Keratinocyte (primary cell): ENCODE results near the gene MMD. TPM values are rescaled to one million over a fixed set of nuclear protein-coding genes. Genes with fewer than 3 reads are reported as not detected.

Source experiments
- DNase-seq: peaks from one replicate; pipeline ENCODE4 v3.0.0-alpha.2; 2011; ENCODE audit warnings: low read depth, missing footprints, low spot score
- FAIRE-seq: peaks from 2 replicates; lab custom pipeline; 2011; peaks lifted over from hg19 to GRCh38; lab: Jason Lieb, UNC
- H2AFZ ChIP-seq: 2 replicates; pipeline ENCODE4 v1.6.0; 2012; ENCODE audit warnings: low read length, control low read depth, inconsistent platforms; ENCODE audit not compliant: control insufficient read depth
- H3K27ac ChIP-seq: 2 replicates; pipeline ENCODE4 v1.5.1; 2011; ENCODE audit warnings: low read length; ENCODE audit not compliant: control insufficient read depth, insufficient read depth
- H3K27me3 ChIP-seq: 3 replicates; pipeline ENCODE4 v1.6.0; 2011; ENCODE audit warnings: low read length; ENCODE audit not compliant: control insufficient read depth, insufficient read depth; ENCODE audit errors: extremely low read depth
- H3K36me3 ChIP-seq, 2 experiments: 2 replicates in 1 of 2; 3 replicates in 1 of 2; pipeline ENCODE4 v1.5.1; 2011; ENCODE audit warnings: low read length in 2 of 2, mild to moderate bottlenecking in 1 of 2; ENCODE audit not compliant: control insufficient read depth in 2 of 2, insufficient read depth in 2 of 2; ENCODE audit errors: extremely low read depth in 1 of 2
- H3K4me1 ChIP-seq: 3 replicates; pipeline ENCODE4 v1.5.1; 2011; ENCODE audit warnings: low read length; ENCODE audit not compliant: control insufficient read depth, insufficient read depth; ENCODE audit errors: extremely low read depth
- H3K4me2 ChIP-seq: 3 replicates; pipeline ENCODE4 v1.6.0; 2011; ENCODE audit warnings: low read depth, low read length; ENCODE audit not compliant: control insufficient read depth, insufficient read depth; ENCODE audit errors: extremely low read depth
- H3K4me3 ChIP-seq, 3 experiments: fragments of 200-600 bp in 1 of 3; sonication (generic) in 1 of 3; 2 replicates in 2 of 3; 3 replicates in 1 of 3; pipeline ENCODE4 v1.5.1; 2011 to 2016; ENCODE audit warnings: low read length in 3 of 3, mild to moderate bottlenecking in 3 of 3, control low read depth in 2 of 3, inconsistent platforms in 1 of 3, low read depth in 1 of 3, mixed read lengths in 1 of 3, mixed run types in 1 of 3, moderate library complexity in 1 of 3; ENCODE audit not compliant: control insufficient read depth in 2 of 3, insufficient read depth in 2 of 3; ENCODE audit errors: extremely low read depth in 1 of 3
- H3K79me2 ChIP-seq: 2 replicates; pipeline ENCODE4 v1.6.0; 2012; ENCODE audit warnings: low read length; ENCODE audit not compliant: control insufficient read depth, insufficient read depth
- H3K9ac ChIP-seq: 3 replicates; pipeline ENCODE4 v1.6.0; 2011; ENCODE audit warnings: low read length; ENCODE audit not compliant: control insufficient read depth, insufficient read depth; ENCODE audit errors: extremely low read depth
- H3K9me1 ChIP-seq: 3 replicates; pipeline ENCODE4 v1.6.0; 2011; ENCODE audit warnings: low read length; ENCODE audit not compliant: control insufficient read depth, insufficient read depth; ENCODE audit errors: extremely low read depth
- H3K9me3 ChIP-seq: 2 replicates; pipeline ENCODE4 v1.5.1; 2012; ENCODE audit warnings: low read depth, low read length; ENCODE audit not compliant: control insufficient read depth
- H4K20me1 ChIP-seq: 3 replicates; pipeline ENCODE4 v1.6.0; 2011; ENCODE audit warnings: low read length; ENCODE audit not compliant: control insufficient read depth, insufficient read depth; ENCODE audit errors: extremely low read depth
- EZH2 ChIP-seq: IDR thresholded peaks from one replicate; pipeline ENCODE4 v1.6.1; 2012; ENCODE audit warnings: inconsistent platforms, mild to moderate bottlenecking, low read length, moderate library complexity
- dilution Hi-C: fragments of 300-500 bp; cut with MboI; formaldehyde crosslinking; loops from one replicate; pipeline ENCODE4 v1.7.0; 2020; ENCODE audit warnings: low sequenced_read_pairs; ENCODE audit not compliant: extremely low pct_ligation_motif_present
- polyA plus RNA-seq, 5 experiments: library from polyadenylated mRNA; depleted of rRNA in 3 of 5; stranded (reverse) in 3 of 5; stranded (forward) in 1 of 5; unstranded in 1 of 5; fragments of >200 nt; gene quantifications; 1 replicate in 1 of 5; 2 replicates in 3 of 5; 3 replicates in 1 of 5; pipeline versions ENCODE4 v1.2.1 to v1.2.3, GENCODE V29; 2011 to 2012; ENCODE audit warnings: missing spikeins in 2 of 5, low read depth in 1 of 5, low replicate concordance in 1 of 5
- TF ChIP-seq, protein P1 (sequence below), 3 experiments: IDR thresholded peaks in 1 of 3; conservative IDR thresholded peaks in 1 of 3; optimal IDR thresholded peaks in 1 of 3; 2 replicates in 2 of 3; 3 replicates in 1 of 3; pipeline versions ENCODE3 to v1.5.1; 2011; ENCODE audit warnings: low read length in 3 of 3, mild to moderate bottlenecking in 3 of 3, moderate library complexity in 2 of 3, control low read depth in 1 of 3, inconsistent platforms in 1 of 3; ENCODE audit not compliant: insufficient read depth in 2 of 3; ENCODE audit errors: extremely low read depth in 1 of 3

MMD gene
- polyA plus RNA-seq, 1 donor (not counting 4 experiments of a cell fraction or from before 2014, with no cell fraction given) = 6.4 TPM

DNA sequence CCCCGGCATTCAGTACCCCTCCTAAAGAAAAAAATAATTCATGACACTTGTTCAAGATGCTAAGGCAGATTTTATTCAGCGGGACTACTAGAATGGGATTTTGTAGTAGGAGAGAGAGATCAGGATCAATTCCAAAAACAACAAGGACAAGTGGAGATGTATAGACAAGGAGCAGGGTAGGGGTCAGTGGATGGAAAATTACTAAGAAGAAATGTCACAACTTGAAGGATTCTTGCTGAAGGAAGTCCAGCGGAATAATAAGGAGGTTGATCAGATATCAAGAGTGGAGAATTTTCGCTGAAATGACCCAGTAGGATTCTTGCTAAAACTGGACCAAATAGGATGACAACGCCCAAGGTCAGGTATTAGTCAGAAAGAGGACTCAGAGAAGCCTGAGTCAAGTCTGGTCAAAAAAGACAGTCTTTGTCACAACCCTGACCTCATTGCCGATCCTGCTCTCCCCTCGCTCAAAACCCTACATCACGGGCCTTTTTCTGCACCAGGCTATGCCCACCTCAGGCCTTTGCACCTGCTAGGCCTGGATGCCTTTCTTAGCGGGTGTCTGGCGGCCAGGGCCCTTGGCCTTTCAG lies 36.9 kb downstream of the MMD start:
- H3K9ac ChIP-seq = no peak overlapping the region
- H3K4me2 ChIP-seq = no peak overlapping the region
- dilution Hi-C loops = no loop called here
- H3K27ac ChIP-seq = no peak overlapping the region
- DNase-seq = no peak
- H3K4me3 ChIP-seq = no peak overlapping the region
- H3K79me2 ChIP-seq = no peaks in the 10 kb centered on the region
- H4K20me1 ChIP-seq = no peaks in the 10 kb centered on the region
- TF ChIP-seq, protein P1, sequence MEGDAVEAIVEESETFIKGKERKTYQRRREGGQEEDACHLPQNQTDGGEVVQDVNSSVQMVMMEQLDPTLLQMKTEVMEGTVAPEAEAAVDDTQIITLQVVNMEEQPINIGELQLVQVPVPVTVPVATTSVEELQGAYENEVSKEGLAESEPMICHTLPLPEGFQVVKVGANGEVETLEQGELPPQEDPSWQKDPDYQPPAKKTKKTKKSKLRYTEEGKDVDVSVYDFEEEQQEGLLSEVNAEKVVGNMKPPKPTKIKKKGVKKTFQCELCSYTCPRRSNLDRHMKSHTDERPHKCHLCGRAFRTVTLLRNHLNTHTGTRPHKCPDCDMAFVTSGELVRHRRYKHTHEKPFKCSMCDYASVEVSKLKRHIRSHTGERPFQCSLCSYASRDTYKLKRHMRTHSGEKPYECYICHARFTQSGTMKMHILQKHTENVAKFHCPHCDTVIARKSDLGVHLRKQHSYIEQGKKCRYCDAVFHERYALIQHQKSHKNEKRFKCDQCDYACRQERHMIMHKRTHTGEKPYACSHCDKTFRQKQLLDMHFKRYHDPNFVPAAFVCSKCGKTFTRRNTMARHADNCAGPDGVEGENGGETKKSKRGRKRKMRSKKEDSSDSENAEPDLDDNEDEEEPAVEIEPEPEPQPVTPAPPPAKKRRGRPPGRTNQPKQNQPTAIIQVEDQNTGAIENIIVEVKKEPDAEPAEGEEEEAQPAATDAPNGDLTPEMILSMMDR (optimal IDR thresholded peaks at IDR 0.05 in 1 of 3, IDR thresholded peaks at IDR 0.05 in 1 of 3, conservative IDR thresholded peaks at IDR 0.05 in 1 of 3; ENCODE audit: extremely low read depth in 1 of 3, insufficient read depth in 2 of 3, low read length in 3 of 3) = no peak
- TF ChIP-seq EZH2 = no peak
- H3K4me1 ChIP-seq = no peaks in the 10 kb centered on the region
- no peaks in the 10 kb centered on the region for H3K36me3 ChIP-seq
- no peaks in the 10 kb centered on the region for H3K9me3 ChIP-seq
- no peaks in the 10 kb centered on the region for H3K9me1 ChIP-seq
- FAIRE-seq = no peak
- H2AFZ ChIP-seq = no peak overlapping the region
- no peaks in the 10 kb centered on the region for H3K27me3 ChIP-seq

DNA sequence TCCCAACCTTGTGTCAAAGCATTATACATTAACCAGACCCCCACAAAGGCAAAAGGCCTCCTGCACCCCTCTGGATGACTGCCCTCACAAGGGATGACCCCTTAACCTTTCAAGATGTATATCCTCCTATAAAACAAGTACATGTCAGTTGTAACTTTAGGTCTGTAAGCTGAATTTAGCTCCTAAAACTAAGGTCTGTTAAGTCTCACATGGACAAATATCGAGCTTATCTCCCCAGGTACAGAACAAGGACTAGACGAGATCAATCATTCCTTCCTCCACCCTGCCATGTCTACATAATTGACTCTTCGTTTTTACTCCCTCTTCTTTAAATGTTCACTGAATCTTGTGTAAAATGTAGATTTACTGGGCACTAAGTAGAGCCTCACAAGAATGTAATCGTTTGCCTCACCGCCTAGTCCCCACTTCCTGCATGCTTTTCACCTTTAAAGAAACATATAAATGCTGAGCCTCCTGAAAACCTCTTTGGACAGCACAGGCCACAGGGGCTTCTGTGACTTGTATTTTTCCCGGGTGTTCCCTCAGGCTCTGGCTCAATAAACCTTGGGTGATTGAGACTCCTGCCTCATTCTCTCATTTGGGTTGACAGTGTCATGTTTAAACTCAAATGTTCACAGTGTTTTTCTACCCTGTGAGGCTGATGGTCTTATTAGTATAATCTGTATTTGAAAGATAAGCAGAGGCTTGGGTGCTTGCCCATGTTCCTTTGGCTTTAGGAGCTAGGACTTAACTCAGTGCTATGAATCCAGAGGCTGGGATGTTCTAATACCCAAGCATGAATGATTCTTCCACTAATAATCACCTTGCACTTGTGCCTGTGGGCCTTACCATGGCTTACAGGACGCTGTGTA lies 37.6 kb downstream of the MMD start:
- H3K4me2 ChIP-seq = no peak overlapping the region
- no peak overlapping the region for H3K4me3 ChIP-seq
- H3K27ac ChIP-seq = no peak overlapping the region
- no peaks in the 10 kb centered on the region for H3K4me1 ChIP-seq
- DNase-seq = no peak
- H3K9me1 ChIP-seq = no peaks in the 10 kb centered on the region
- H3K79me2 ChIP-seq = no peaks in the 10 kb centered on the region
- no peak overlapping the region for H2AFZ ChIP-seq
- no peaks in the 10 kb centered on the region for H4K20me1 ChIP-seq
- FAIRE-seq = no peak
- dilution Hi-C loops = no loop called here
- H3K36me3 ChIP-seq = no peaks in the 10 kb centered on the region
- TF ChIP-seq EZH2 = no peak
- TF ChIP-seq, protein P1 (optimal IDR thresholded peaks at IDR 0.05 in 1 of 3, IDR thresholded peaks at IDR 0.05 in 1 of 3, conservative IDR thresholded peaks at IDR 0.05 in 1 of 3; ENCODE audit: extremely low read depth in 1 of 3, insufficient read depth in 2 of 3, low read length in 3 of 3) = no peak
- no peaks in the 10 kb centered on the region for H3K27me3 ChIP-seq
- H3K9ac ChIP-seq = no peak overlapping the region
- H3K9me3 ChIP-seq = no peaks in the 10 kb centered on the region
